ENCODE results near the gene FLRT2. TPM values are rescaled to one million over a fixed set of nuclear protein-coding genes. Genes with fewer than 3 reads are reported as not detected.

Gene FLRT2
- total RNA-seq, 1 donor from 2014 or later: 24.6 TPM

DNA sequence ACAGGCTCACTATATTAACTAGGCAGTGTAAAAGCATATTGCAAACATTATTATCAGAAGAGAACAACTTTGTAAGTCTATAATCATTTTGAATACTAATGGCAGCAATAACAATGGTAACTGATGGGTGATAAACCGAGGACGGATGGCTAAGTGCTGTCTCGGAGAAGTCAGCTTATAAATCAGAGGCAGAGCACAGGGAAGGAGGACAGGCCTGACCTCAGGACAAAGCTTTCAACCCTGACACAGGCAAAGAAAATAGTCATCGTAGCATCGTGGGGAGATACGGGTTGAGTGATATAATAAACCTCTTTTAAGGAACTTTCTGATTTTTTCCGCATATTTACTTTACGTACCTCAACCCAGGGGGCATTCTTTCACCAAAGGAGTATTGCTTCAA lies 48.4 kb downstream of the FLRT2 start:
- Histone ChIP-seq H3K9me3 (no peaks in the 10 kb centered on the region), H3K27ac (no peak overlapping the region), H3K4me1 (no peaks in the 10 kb centered on the region), H3K27me3 (no peaks in the 10 kb centered on the region), H3K4me3 (no peak overlapping the region), H3K36me3 (no peaks in the 10 kb centered on the region)
- no peak for DNase-seq (ENCODE audit: low spot score in 2 of 2)
- intact Hi-C loops (cut with DNase I): no loop called here
- TF ChIP-seq, protein P1, sequence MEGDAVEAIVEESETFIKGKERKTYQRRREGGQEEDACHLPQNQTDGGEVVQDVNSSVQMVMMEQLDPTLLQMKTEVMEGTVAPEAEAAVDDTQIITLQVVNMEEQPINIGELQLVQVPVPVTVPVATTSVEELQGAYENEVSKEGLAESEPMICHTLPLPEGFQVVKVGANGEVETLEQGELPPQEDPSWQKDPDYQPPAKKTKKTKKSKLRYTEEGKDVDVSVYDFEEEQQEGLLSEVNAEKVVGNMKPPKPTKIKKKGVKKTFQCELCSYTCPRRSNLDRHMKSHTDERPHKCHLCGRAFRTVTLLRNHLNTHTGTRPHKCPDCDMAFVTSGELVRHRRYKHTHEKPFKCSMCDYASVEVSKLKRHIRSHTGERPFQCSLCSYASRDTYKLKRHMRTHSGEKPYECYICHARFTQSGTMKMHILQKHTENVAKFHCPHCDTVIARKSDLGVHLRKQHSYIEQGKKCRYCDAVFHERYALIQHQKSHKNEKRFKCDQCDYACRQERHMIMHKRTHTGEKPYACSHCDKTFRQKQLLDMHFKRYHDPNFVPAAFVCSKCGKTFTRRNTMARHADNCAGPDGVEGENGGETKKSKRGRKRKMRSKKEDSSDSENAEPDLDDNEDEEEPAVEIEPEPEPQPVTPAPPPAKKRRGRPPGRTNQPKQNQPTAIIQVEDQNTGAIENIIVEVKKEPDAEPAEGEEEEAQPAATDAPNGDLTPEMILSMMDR (IDR thresholded peaks at IDR 0.05): no peak

DNA sequence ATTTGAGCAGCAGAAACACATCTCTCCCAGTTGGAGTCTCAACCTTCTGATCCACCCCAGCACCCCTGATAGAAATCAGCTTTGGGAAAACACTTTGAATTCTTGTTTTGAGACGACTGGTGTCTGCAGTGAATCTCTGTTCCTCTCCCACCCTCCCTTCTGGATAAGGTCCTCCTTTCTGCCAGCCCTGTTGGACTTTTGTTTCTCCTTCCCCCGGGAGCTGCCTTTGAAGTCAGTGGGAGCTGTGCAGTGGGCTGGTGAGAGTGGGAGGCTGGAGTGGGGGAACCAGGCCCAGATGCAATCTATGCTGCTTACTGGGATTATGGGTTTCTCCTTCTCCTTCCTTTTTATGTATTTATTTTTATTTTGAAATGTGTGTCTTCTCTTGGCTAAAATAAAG lies 49.0 kb downstream of the FLRT2 start:
- H3K27me3 ChIP-seq: no peaks in the 10 kb centered on the region
- H3K4me3 ChIP-seq: no peak overlapping the region
- H3K36me3 ChIP-seq: no peaks in the 10 kb centered on the region
- intact Hi-C loops (cut with DNase I): no loop called here
- no peak for DNase-seq (ENCODE audit: low spot score in 2 of 2)
- TF ChIP-seq, protein P1 (IDR thresholded peaks at IDR 0.05): no peak
- H3K4me1 ChIP-seq: no peaks in the 10 kb centered on the region
- no peak overlapping the region for H3K27ac ChIP-seq
- no peaks in the 10 kb centered on the region for H3K9me3 ChIP-seq

DNA sequence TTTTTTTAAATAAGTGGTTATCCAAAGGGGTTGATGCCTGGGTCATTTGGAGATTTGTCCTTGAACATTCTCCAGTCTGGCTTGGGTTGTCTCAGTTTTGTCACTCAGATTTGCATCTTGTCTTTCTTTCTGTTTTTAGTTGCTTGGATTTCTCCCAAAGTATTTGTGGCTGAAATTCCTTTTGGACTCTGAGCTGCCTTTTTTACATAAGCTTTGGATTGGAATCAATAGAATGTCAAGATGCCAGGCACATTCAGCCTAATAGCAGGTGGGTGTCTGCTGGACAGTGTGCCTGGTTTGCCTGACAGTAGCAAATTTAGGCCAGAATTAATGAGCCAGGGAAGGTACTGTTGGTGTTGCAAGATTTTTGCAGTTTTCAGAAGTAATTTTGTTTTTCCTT lies 50.0 kb downstream of the FLRT2 start:
- no peak for DNase-seq (ENCODE audit: low spot score in 2 of 2)
- no peaks in the 10 kb centered on the region for H3K27me3 ChIP-seq
- intact Hi-C loops (cut with DNase I): no loop called here
- H3K4me1 ChIP-seq: no peaks in the 10 kb centered on the region
- H3K9me3 ChIP-seq: no peaks in the 10 kb centered on the region
- no peak overlapping the region for H3K4me3 ChIP-seq
- H3K36me3 ChIP-seq: no peaks in the 10 kb centered on the region
- H3K27ac ChIP-seq: no peak overlapping the region
- TF ChIP-seq, protein P1 (IDR thresholded peaks at IDR 0.05): no peak

DNA sequence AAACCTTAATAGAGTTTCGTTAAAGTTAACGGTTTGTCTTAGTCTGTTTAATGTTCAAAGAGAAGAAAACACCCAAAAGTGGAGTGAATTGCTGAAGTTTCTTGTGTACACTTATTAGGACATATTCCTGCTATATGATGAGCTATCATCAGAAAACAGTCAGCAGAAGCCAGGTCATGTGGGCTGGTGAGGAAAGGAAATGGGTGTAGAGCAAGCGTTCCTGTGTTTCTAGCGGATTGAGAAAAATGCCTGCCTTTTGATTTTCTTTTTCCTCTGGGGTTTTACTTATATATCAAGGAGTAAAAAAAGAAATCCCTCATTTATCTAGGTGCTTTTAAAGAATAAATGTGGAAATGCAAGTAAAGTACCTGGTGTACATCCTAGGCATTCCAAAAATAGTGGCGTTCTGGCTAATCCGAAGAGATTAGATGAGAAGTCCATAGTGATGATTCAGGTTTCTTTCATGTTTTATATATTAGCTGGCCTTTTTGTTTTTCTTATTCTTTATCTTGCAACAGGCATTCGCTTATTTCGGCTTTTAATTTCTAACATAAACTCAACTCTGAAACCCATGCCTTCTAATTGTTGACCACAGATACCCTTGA lies 50.7 kb downstream of the FLRT2 start:
- TF ChIP-seq, protein P1 (IDR thresholded peaks at IDR 0.05): no peak
- intact Hi-C loops (cut with DNase I): no loop called here
- no peaks in the 10 kb centered on the region for H3K4me1 ChIP-seq
- no peaks in the 10 kb centered on the region for H3K36me3 ChIP-seq
- H3K27ac ChIP-seq: no peak overlapping the region
- DNase-seq (ENCODE audit: low spot score in 2 of 2): no peak
- H3K9me3 ChIP-seq: no peaks in the 10 kb centered on the region
- H3K4me3 ChIP-seq: no peak overlapping the region
- H3K27me3 ChIP-seq: no peaks in the 10 kb centered on the region

DNA sequence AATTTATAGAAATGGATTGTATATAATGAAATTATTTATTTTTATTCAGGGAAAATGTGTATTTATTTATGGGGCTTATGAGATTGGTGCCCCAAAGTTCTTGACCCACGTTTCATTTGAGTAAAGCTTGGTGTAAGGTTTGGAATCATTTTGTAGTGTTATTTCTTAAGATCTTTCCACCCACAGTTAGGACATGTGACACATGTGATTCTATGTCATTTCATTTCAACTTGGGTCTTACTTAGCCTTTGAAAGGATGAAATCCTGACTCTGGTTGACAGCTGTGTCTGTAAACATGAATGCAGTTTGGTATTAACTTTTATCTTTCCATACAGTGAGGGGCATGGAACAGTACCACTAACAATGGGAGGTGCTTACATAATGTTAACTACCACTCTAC lies 51.7 kb downstream of the FLRT2 start:
- Histone ChIP-seq H3K36me3 (no peaks in the 10 kb centered on the region), H3K4me1 (no peaks in the 10 kb centered on the region), H3K4me3 (no peak overlapping the region), H3K9me3 (no peaks in the 10 kb centered on the region), H3K27me3 (no peaks in the 10 kb centered on the region), H3K27ac (no peak overlapping the region)
- DNase-seq (ENCODE audit: low spot score in 2 of 2): no peak
- intact Hi-C loops (cut with DNase I): no loop called here
- TF ChIP-seq, protein P1 (IDR thresholded peaks at IDR 0.05): no peak

DNA sequence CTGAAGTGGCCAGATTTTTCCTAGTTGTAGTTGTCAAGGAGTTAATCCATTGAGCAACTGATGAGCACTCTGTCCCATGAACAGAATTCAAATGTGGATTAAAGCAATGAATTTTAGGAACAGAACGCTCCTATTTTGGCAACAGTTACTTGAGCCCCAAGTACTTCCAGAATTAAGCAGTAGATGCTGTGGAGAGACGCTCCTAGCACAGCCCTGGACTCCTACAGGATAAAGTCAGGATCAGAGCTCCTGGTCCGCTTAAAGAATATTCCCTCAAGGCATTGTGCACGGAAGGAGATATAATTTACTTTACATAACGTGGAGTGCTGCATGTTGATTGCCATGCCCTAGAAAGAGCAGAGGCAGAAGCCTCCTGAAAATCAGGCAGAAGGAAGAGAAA lies 53.4 kb downstream of the FLRT2 start:
- DNase-seq (ENCODE audit: low spot score in 2 of 2): no peak
- Histone ChIP-seq H3K36me3 (no peaks in the 10 kb centered on the region), H3K4me3 (no peak overlapping the region), H3K27ac (no peak overlapping the region), H3K9me3 (no peaks in the 10 kb centered on the region), H3K4me1 (no peaks in the 10 kb centered on the region), H3K27me3 (no peaks in the 10 kb centered on the region)
- intact Hi-C loops (cut with DNase I): no loop called here
- TF ChIP-seq, protein P1 (IDR thresholded peaks at IDR 0.05): no peak

All from ascending aorta (tissue), 2 donors.